ENCODE data around the gene MYO10.
"Not testable (repeated sequence)": the region's sequence is repeated elsewhere in the genome, so short reads cannot be mapped to it uniquely, and the experiment has no call there.

Gene MYO10

GRCh38 chr5:16679863-16680262 is 256.2 kb downstream of the MYO10 start:
- no peak for DNase-seq (ENCODE audit: extremely low read depth in 1 of 2, low read depth in 1 of 2)

- DNase-seq (ENCODE audit: extremely low read depth in 1 of 2, low read depth in 1 of 2) = no peak
Measured at GRCh38 chr5:16679190-16679589, 256.9 kb downstream of the MYO10 start.

- DNase-seq (ENCODE audit: extremely low read depth in 1 of 2, low read depth in 1 of 2) = no peak
Measured at GRCh38 chr5:16675806-16676205, 260.3 kb downstream of the MYO10 start.

DNA sequence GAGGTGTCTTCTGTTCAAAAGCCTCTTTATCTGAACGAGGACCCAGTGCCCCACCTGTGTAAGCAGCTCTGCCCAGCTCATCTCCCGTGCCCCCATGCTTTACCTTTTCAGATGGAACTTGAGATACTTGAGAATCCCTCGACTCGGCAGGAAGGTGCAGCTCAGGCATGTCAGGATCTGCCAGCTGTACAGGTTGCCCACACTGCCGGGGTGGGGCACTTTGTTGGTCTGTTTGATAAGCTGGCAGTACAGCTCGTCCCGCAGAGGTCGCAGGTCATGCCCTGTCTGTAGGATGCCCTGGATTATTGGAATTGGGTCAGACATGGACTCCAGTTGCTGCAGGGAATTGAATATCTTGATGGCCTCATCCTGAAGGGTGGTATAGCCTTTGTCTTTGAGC is 261.3 kb downstream of the MYO10 start:
- no peak for DNase-seq (ENCODE audit: extremely low read depth in 1 of 2, low read depth in 1 of 2)

DNA sequence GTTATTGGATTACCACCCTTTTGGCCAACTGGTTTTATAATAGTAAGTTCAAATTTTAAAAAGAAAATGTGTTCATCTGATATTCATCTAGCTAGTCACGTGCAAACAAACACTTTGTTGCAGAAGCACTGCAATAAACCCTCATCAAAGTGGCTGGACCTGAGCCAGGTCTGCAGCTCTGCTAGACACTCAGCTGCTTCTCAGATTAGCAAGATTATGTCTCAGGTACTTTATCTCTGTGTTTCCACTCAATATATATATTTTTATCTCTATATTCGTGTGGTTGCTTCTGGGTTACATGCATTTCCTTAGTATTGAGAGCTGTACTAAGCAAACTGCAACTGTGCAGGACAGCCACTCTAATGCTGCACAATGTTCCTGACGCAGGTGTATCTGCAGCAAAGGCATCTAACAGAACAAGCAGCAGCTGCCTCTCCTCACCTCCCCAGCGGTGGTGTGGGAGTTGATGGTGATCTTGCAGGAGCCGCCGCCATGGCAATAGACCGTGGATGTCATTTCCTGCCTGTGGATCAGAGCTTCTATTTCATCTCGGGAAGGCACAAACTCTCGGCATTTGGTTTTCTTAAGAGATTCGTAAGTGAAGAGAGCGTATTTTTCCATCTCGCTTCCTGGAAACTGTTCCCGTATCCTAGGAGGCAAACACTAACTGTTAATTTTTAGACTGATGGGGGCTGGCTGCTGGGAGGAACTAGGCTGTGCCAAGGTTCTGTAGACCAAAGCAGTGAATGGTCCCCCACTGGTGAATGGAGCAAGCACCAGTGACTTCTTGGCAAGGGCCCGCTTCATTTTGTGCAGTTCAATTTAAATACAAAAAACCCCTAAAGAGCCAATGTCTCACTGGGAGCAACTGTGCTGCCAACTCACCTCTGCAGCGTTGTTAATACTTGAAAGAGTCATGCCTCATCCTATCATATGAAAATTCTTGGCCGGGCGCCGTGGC is 262.6 kb downstream of the MYO10 start:
- no peak for DNase-seq (ENCODE audit: extremely low read depth in 1 of 2, low read depth in 1 of 2)

- DNase-seq (ENCODE audit: extremely low read depth in 1 of 2, low read depth in 1 of 2) = no peak
Measured at GRCh38 chr5:16671208-16671607, 264.9 kb downstream of the MYO10 start.

GRCh38 chr5:16669776-16670175 is 266.3 kb downstream of the MYO10 start:
- no peak for DNase-seq (ENCODE audit: extremely low read depth in 1 of 2, low read depth in 1 of 2)

GRCh38 chr5:16668631-16669030 is 267.5 kb downstream of the MYO10 start:
- DNase-seq (ENCODE audit: extremely low read depth in 1 of 2, low read depth in 1 of 2) = no peak

DNA sequence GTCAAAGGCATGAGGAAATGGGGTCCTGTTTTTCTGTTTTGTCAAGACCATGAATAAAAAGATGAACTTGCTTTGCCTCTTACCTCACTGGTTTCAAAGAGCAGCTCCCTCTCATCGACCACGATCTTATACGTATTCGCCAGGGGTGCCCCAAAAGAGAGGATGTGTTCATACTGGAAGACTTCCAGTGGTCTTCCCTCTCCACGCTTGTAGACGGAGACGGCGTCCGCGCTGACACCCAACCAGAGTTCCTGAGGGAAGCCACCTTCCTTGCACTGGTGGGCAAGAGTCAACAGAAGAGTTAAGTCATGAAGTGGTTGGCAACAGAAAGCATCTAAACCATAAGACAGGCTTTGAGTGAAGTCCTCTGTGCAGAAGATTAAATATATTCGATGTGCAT is 267.9 kb downstream of the MYO10 start:
- no peak for DNase-seq (ENCODE audit: extremely low read depth in 1 of 2, low read depth in 1 of 2)

DNA sequence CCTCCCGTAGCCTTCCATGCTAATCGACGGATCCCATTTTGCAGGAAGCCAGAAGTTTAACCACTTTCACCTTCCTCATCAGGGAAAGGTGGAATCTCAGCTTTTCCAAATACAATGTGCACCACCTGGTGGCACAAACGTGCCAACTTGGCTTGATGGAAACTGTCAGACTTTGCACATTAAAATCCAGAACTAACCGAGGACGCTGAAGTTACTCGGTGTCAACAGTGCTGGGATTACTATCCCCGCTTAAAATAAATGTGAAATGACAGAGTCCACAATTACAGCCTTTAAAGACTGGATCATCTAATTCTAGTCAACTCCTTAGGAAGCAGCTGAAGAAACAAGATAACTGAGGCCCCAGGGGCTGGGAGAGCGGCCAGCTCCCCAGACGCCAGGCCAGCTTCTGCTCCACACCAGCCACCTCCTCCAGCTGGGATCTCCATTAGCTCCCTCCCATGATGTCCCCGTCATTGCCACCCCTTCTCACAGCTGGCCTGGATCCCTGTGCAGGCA is 269.1 kb downstream of the MYO10 start:
- no peak for DNase-seq (ENCODE audit: extremely low read depth in 1 of 2, low read depth in 1 of 2)

- no peak for DNase-seq (ENCODE audit: extremely low read depth in 1 of 2, low read depth in 1 of 2)
Measured at GRCh38 chr5:16666130-16666882, 269.8 kb downstream of the MYO10 start.

DNA sequence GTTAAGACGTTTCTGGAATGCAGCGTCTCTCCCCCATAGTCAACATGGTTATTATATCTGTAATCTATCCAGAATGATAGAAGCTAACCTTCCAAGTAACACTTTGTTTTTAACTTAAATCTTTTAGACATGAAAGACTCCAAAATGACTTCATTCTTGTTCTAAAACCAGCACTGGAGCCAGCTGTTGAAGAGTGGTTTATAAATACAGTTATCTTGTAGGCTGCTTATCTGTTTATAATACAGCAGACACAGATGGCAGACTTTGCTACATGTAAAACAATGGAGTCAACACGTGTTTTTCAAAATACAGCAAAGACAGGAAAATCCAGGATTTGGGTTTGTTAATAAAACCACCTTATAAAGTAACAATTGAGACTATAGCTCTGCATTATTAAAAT is 270.5 kb downstream of the MYO10 start:
- no peak for DNase-seq (ENCODE audit: extremely low read depth in 1 of 2, low read depth in 1 of 2)

DNA sequence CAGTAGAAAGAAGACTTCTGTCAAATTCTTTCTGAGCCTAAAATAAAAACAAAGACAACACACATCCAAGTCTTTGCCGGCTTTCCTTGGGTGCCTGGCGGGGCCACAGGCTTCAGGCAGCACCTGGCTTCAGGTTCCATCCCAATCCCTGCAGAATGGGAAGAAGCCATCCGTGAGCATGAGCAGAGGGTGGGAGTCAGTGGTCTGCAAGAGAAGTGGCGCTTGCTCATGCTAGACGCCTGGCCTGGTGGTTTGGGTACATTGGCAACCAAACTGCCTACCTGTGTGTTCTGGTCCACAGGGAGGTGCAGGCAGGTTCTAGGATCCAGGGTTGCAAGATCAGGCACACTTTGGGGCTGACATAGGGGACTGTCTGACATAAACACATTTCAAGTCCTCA is 271.7 kb downstream of the MYO10 start:
- no peak for DNase-seq (ENCODE audit: extremely low read depth in 1 of 2, low read depth in 1 of 2)

DNA sequence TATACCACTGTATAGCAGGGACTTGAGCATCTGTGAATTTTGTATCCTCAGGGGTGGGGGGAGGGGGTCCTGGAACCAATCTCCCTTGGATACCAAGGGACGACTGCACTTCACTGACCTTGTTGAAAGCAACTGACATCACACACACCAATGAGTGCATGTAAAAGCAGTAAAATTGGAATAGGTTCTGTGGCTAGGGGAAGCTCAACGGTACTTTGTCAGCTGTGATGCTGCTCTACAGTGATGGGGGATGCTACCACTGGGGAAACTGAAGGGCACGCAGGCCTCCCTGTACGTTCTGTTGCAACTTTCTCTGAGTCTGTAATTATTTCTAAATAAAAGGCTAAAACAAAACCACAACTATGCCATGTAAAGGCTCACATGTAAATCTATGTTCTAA is 272.2 kb downstream of the MYO10 start:
- DNase-seq (ENCODE audit: extremely low read depth in 1 of 2, low read depth in 1 of 2) = no peak

- no peak for DNase-seq (ENCODE audit: extremely low read depth in 1 of 2, low read depth in 1 of 2)
Measured at GRCh38 chr5:16661713-16662112, 274.4 kb downstream of the MYO10 start.

DNA sequence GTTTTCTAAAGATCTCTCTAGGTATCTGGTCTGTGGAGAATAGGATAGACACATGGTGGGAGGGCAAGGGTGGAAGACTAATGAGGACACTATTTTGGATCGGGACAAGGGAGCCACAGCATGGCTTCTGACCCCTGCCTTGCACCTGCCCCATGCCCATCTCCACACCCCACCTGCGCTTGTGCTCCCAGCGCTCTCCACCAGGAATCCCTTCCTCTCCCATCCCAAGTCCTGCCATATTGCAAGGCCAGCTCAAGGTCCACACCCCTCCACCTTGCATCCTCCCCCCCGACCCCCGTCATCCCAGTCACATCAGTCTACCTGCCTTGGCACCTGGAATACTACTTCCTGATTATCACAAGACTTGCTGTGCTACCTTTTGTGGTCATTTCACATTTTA is 275.1 kb downstream of the MYO10 start:
- DNase-seq (ENCODE audit: extremely low read depth in 1 of 2, low read depth in 1 of 2) = no peak

DNA sequence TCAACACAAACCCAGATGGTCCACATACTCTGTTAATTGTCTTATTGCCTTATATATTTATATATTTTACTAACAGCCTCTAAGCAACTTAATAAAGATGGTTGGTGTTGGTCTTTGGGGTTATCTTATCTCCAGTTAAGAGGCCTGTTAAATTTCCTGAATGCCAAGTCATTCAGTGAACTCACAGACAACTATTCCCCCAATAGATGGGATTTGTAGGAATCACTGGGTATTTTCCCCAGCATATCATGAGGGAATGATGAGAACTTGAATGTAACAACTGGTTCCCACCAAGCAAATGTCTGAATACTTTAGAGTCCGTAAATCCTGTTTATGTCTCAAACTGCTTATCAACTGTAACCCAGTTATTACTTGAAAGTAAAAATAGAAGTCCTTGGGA is 276.6 kb downstream of the MYO10 start:
- DNase-seq (ENCODE audit: extremely low read depth in 1 of 2, low read depth in 1 of 2) = no peak

DNA sequence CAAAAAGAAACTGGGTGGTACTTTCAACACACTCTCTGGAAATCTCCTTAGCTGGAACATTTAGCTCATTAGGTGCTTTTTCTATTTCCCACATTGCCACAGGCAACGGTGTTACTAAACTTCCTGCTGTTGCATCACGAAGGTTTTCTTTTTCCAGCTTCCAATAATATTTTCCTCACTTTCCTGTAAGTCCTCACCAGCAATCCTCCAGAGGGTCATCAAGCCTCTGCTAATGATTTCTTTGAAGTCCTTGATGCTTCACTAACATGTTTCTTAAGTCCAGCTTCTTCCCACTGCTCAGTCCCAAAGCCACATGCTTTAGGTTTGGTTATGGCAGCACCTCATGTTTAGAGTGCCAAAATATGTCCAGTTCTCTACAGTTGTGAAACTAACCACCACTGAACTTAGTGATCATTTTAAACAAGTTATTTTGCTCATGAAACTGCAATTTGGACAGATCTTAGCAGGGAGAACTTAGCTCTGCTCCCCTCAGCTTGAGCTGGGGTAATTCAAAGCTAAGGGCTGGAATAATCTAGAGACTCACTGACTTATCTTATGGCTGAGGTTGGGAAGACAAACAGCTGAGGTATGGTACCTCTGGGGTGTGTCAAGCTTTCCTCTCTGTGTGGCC is 279.4 kb downstream of the MYO10 start:
- DNase-seq (ENCODE audit: extremely low read depth in 1 of 2, low read depth in 1 of 2) = no peak

DNA sequence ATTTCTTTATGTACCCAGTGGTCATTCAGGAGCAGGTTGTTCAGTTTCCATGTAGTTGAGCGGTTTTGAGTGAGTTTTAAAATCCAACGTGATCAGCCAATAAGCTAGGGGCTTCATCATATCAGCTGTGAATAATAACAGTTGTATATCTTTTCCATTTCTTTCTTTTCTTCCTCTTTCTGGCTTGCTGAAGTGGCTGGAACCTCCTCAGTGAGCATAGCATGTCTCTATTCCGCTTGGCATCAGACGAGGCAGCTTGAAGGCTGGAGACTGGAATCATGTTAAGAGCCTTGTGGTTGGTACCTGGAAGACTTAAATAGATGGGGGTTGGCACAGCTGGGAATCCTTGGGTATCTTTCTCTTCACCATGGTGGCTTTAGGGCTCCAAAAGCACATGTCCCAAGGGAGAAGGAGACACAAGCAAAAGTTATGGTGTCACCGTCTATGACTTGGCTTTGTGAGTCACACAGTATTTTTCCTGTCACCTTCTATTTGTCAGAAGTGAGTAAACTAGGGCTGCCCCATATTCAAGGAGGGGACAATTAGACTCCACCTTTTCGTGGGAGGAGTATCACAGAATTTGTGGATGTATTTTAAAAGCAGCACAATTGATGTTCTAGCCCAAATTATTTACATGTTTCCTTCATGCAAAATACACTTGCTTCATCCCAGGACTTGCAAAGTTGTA is 281.3 kb downstream of the MYO10 start:
- DNase-seq (ENCODE audit: extremely low read depth in 1 of 2, low read depth in 1 of 2) = no peak

GRCh38 chr5:16648739-16649138 is 287.3 kb downstream of the MYO10 start:
- not testable (repeated sequence) for DNase-seq (ENCODE audit: extremely low read depth in 1 of 2, low read depth in 1 of 2)
